Gastrocnemius medialis (tissue), 4 donors: ENCODE measurements around the gene TLK2.
"Not testable (repeated sequence)": the region's sequence is repeated elsewhere in the genome, so short reads cannot be mapped to it uniquely, and the experiment has no call there.

ENCODE experiments used
- POLR2A ChIP-seq, 2 donors: fragments of 450-650 bp; IDR thresholded peaks; one replicate each; pipeline ENCODE4 v1.6.1; 2017; ENCODE audit warnings: antibody characterized with exemption in 2 of 2, mild to moderate bottlenecking in 2 of 2, moderate library complexity in 2 of 2
- TF ChIP-seq, protein P1 (sequence below), 5 experiments: fragments of 450-650 bp in 3 of 5; fragments of 200-600 bp in 2 of 5; sonication (generic) in 2 of 5; IDR thresholded peaks in 4 of 5; conservative IDR thresholded peaks in 1 of 5; 1 replicate in 4 of 5; 2 replicates in 1 of 5; pipeline ENCODE4 v1.5.1; 2016 to 2019; ENCODE audit warnings: antibody characterized with exemption in 5 of 5, mild to moderate bottlenecking in 3 of 5, moderate library complexity in 3 of 5

DNA sequence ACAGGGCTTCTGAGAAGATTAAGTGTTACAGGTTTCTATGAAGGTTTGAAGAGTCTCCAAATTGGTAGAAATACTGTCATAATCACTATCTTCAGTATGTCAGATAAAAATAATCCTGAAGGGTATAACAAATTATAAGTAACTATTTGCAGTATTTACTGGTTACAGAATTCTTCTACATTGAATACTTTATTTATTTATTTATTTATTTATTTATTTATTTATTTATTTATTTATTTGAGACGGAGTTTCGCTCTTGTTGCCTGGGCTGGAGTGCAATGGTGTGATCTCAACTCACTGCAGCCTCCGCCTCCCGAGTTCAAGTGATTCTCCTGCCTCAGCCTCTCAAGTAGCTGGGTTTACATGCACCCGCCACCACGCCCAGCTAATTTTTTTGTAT, 125.2 kb downstream of the TLK2 start:
- TF ChIP-seq, protein P1, sequence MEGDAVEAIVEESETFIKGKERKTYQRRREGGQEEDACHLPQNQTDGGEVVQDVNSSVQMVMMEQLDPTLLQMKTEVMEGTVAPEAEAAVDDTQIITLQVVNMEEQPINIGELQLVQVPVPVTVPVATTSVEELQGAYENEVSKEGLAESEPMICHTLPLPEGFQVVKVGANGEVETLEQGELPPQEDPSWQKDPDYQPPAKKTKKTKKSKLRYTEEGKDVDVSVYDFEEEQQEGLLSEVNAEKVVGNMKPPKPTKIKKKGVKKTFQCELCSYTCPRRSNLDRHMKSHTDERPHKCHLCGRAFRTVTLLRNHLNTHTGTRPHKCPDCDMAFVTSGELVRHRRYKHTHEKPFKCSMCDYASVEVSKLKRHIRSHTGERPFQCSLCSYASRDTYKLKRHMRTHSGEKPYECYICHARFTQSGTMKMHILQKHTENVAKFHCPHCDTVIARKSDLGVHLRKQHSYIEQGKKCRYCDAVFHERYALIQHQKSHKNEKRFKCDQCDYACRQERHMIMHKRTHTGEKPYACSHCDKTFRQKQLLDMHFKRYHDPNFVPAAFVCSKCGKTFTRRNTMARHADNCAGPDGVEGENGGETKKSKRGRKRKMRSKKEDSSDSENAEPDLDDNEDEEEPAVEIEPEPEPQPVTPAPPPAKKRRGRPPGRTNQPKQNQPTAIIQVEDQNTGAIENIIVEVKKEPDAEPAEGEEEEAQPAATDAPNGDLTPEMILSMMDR (IDR thresholded peaks at IDR 0.05 in 4 of 5, conservative IDR thresholded peaks at IDR 0.05 in 1 of 5) = not testable (repeated sequence)
- TF ChIP-seq POLR2A (IDR thresholded peaks at IDR 0.05) = not testable (repeated sequence)
